HG03135 (cell line): Measurements from ENCODE around the gene LLGL2.
"Not testable (repeated sequence)": the region's sequence is repeated elsewhere in the genome, so short reads cannot be mapped to it uniquely, and the experiment has no call there.

Experiments used
- ATAC-seq: cut with Tn5 transposase; IDR thresholded peaks from one replicate; pipeline ENCODE4 v1.9.1; 2021; ENCODE audit warnings: mild to moderate bottlenecking, moderate library complexity; ENCODE audit not compliant: unreplicated experiment

LLGL2 gene

DNA sequence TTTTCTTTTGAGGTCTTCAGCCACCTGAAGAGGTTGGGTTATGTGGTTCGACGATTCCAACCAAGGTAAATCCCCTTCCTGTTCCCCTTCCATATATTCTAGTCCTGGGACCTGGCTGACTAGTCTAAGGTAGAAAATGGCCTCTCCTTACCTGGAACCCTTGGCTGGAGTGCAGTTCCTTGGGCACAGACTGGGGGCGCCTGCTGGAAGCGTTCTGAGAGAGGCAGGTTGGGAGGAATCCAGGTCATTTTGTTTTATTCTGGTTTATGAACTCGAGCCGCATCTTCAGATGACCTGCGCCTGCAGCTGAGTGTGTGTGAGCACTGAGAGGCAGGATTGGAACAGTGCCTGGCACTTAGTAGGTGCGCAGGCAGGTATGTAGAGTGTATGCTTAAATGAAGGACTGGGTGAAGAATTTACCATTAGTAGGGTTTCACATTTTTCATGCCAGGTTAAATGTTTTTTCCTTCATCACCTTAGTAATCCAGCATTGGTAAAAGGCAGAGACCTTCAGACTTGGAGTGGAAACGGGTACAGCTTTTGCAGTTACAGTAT, 6.4 kb upstream of the LLGL2 start:
- no peak for ATAC-seq

DNA sequence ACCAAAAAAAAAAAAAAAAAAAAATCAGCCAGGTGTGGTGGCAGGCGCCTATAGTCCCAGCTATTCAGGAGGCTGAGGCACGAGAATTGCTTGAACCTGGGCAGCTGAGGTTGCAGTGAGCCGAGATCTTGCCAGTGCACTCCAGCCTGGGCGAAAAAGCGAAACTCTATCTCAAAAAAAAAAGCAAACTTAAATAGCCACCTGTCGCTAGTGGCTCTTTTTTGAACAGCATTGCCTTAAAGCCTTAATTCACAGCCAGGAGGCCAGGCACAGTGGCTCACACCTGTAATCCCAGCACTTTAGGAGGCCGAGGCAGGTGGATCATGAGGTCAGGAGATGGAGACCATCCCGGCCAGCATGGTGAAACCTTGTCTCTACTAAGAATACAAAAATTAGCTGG, 5.1 kb upstream of the LLGL2 start:
- not testable (repeated sequence) for ATAC-seq

DNA sequence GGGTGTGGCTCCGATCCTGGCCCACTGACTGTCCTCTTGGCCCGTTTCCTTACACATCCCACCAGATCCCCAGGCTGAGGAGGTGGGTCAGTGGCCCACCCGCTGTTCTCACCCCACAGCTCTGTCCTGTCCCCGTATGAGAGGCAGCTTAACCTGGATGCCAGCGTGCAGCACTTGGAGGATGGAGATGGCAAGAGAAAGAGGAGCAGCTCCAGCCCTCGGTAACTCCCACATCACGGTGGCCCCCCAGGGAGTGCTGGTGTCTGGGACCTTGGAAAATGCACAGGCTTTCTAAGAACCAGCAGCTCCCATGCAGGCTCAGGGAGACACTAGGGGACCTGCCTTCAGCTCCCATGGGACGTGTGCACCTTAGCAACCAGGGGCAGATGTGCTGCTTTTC, 4.2 kb upstream of the LLGL2 start:
- ATAC-seq = no peak

DNA sequence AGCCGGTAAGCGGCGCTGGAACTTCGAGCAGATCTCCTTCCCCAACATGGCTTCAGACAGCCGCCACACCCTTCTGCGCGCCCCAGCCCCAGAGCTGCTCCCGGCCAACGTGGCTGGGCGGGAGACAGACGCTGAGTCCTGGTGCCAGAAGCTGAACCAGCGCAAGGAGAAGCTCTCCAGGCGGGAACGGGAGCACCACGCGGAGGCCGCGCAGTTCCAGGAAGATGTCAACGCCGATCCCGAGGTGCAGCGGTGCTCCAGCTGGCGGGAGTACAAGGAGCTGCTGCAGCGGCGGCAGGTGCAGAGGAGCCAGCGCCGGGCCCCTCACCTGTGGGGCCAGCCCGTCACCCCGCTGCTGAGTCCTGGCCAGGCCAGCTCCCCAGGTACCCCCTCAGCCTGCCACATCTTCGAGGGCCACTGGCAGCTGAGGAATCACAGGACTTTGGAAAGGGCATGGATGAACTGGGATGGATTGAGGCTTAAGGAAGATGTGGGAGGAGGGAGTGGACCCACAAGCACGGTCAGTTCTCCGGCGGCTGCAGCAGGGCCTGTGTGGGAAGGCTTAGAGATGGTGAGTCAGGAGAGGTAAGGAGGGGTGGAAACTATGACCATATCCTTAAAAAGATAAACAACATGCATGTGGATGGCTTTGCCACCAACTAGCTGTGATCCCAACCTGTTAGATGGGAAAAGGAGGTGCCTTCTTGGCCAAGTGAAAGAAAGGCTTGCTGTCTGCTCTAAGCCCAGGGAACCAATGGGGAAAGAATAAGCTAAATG, 3.4 kb upstream of the LLGL2 start:
- no peak for ATAC-seq

DNA sequence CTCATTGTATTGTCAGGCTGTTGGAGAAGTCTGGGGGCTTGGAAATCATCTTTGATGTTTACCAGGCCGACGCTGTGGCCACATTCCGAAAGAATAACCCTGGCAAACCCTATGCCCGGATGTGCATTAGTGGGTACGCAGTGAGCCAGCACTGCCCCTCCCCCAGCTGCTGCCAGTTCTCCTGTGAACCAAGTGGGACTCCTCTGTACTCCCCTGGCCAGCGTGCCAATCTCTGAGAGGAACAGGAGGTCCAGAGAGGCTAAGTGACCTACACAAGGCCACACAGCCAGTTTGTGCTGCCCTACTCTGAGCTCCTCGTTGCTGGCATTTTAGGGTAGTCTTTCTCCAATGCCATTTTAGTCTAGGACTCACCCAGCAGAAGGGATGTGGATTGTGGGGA, 1.9 kb upstream of the LLGL2 start:
- no peak for ATAC-seq

DNA sequence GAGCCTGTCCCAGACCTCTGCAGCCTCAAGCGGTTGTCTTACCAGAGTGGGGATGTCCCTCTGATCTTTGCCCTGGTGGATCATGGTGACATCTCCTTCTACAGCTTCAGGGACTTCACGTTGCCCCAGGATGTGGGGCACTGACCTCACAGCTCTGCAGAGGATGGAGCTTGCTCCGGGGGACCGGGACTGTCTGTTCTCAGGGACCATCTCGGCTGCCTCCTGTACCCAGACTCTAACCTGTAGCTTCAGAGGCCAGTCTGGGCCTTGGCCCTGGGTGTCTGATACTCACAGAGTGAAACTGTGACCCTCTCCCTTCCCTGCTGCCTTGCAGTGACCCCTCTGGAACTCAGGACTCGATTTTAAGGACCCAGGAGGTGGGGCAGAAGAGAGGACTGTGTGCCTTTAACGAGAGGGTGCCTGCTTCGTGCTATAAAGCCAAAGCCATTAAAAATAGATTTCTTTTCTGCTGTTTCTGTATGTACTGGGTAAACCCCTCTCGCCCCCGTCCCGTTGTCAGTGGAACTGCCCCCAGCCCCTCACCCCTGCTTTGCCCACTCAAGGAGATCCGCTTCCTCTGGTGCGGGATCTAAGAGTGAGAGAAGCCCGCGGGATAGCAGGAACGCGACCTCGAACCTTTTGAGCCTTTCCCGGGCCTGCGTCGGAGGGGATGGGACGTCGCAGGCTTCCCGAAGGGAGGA, 1.1 kb upstream of the LLGL2 start:
- ATAC-seq = no peak

DNA sequence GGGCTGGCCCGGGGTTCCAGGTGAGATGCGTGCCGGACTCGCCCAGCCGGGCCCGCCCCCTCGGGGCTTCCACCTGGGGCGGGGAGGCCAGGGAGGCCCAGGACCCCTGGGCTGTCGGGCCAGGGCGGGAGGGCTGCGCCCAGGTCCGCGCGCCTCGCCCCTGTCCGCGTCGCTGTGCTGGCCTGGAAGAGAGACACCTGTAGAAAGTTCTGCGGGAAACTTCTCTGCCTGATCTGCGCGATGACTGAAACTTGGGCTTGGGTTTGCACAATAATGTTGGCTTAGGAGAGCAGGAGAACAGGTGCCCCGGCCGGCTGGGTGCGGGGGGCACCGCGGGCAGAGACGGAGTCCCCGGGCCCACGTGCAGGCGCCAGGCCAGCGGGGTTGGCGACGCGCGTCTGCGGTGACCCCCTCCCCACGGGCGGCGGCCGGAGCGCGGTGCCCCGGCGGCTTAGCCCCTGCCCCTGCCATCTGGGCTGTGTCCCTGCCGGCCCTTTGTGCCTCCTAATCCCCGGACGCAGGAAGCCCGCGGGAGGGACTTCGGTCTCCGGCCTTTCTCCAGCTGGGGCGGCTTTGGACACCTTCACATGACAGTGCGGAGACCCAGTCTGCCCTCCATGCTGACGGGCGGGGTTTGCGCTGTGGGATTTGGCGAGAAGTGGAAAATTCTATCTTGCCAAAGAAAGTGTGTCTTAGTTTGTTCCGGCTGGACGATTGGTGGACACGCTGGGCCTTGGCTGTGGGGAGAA, 483 bp downstream of the LLGL2 start:
- ATAC-seq = peak; percentile 8

DNA sequence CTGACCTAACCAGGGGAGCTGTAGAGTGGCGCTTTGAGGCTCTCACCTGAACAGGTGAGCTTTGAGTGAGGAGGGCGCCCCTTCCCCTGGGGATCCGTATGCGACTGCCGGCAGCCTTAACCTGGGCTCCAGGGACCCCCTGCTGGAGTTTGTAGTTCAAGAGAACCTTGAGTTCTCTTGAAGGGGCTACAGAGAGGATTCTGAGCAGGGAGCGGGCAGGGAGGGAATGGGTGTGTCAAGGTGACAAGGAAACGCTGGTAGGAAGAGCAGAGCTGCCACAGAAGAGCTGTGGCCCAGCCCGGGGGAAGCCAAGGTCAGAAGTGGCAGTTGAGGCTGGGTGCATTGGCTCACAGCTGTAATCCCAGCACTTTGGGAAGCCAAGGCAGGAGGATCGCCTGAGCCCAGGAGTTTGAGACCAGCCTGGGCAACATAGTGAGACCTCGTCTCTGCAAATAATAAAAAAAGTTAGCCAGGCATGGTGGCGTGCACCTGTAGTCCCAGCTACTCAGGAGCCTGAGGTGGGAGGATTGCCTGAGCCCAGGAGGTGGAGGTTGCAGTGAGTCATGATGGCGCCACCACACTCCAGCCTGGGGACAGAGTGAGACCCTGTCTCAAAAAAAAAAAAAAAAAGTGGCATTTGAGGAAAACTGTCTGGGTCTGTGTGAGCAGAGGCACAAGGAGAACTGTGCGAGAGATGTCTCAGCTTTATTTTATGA, 1.2 kb downstream of the LLGL2 start:
- no peak for ATAC-seq

DNA sequence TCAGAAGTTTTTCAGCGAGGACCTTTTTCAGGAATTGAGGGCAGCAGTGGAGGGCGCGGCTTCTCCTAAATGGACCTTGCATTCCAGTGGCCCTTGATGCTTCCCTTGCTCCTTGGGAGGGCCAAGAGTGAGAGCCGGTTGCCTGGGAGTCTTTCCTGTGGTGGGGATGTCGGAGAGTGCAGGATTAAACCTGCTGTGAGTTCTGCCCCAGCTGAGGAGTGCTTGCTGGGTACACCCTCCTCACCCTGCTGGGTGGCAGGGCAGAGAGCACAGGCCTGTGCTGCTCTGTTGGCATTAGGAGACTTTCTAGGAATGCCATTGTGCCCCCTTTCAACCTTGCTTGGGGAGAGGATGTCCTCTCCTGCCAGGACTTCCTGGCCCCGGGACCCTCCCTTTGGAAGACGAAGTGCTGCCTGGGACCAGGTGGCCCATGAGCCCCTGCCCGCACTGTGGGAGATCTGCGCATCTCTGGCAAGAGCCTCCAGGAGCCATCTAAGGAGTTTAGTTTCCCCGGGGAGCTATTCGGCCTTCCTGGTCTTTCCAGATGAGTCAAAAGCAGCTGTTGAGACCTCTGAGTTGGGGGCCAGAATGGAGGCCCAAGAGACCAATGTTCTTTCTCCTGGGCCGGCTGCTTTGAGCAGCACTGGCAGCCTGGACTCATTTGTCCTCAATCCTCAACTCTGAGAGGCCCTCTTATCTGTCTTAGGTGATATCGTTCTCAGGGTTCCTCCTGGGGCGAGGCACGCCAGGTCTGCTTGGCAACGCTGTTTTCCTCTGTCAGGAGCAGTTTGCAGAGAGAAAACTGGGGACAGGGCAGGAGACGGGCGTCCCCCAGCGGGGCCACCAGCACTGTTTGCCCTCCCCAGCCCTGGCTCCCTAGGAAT, 5.6 kb downstream of the LLGL2 start:
- no peak for ATAC-seq

DNA sequence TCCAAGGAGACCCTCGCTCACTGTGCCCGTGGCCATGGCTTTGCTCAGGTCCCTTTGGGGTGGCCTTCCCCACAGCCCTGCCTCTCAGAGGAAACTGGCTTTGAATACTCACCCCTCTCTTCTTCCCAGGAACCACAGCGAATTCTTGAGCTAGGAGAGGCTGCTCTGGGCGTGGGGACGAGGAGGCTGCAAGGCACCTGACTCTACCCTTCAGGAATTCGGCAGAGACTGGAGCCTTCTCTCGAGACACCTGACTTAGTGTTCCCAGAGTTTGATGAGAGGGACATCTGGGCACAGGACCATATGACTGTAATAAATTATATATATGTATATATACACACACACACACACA, 6.2 kb downstream of the LLGL2 start:
- no peak for ATAC-seq

DNA sequence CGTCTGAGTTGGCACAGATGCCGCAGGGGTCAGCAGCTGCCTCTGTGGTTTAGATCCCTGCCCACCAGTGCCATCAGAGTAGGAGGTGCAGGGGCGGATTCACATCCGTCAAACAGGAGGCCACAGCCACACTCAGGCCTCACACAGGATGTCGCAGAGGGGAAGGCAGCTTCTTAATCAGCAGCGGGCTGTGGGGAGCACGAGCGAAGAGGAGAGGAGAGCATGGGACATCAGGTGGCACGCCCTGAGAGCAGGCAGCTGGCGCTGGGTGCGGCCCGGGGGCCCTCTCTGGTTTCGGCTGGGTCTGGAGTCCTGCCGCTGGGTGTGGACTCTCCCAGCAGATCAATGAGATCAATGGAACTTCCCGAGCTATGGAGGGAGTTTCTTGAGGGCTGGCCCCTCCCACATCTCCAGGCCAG, 9.6 kb downstream of the LLGL2 start:
- ATAC-seq = no peak

DNA sequence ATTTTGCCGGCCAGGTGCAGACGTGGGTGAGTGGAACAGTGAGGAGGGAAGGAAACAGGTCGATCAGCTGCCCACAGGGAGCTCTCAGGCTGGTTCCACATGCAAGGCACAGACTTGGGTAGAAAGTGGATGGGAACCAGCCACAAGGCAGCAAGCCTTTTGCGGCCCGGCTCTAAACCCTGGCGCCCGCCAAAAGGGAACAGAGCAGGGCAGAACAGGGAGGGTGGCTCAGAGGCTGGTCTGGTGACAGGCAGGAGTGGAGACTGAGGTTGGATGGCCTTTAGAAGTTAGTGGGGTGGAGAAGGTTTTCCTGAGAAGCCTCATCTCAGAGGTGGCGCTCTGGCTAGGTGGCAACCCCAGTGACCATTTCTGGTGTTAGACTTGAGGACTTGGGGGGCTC, 10.4 kb downstream of the LLGL2 start:
- no peak for ATAC-seq

DNA sequence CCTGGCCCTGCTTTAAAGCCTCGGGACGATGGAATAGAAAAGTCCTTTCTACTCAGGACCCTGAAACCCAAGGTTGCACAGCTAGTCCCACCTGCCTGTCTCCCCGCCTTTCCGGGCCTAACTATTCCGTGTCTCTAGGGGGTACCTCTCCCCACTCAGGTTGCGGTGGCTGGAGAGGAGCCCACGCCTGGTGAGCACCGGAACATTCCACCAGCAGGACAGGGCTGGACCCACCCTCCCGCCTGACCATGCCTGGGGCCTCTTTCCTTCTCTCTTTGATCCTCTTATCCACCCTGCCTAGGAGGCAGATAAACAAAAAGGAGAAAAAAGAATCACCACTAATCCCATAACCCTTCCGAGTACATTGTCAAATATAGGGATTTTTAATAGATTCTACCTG, 10.9 kb downstream of the LLGL2 start:
- no peak for ATAC-seq

DNA sequence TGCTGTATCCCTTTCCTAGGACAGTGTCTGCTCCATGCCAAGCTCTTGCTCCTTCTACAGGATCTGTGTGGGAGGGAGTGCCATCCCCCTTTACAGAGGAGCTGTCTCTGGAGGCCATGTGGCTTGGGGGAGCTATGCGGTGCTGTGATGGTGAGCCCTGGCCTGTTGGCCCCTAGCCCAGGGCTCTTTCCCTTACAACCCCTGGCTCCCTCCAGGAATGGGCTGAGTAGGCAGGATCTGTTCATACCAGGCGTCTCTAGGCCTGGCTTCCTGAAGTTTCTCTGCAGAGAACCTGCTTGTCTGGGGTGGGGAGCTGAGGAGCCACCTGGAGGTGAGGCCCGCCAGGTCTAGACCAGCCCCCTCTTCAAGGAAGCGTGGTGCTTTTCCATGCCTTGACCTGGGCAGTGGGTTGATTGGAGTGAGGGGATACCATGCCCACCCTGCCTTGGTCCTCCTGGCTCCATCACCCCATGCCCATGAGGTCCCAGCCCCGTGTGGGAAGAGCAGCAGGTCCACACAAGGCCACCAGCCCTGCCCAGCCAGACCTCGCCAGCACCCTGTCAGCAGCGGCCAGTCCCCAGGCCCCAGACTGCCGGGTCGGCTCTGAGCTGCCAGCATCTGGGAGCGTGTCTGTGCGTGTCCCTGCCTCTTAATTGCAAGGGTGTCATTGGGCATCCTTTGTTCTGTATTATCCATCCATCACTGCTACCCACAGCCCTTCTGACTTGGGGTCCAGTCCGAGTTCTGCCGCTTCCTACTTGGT, 14.7 kb downstream of the LLGL2 start:
- ATAC-seq = no peak

DNA sequence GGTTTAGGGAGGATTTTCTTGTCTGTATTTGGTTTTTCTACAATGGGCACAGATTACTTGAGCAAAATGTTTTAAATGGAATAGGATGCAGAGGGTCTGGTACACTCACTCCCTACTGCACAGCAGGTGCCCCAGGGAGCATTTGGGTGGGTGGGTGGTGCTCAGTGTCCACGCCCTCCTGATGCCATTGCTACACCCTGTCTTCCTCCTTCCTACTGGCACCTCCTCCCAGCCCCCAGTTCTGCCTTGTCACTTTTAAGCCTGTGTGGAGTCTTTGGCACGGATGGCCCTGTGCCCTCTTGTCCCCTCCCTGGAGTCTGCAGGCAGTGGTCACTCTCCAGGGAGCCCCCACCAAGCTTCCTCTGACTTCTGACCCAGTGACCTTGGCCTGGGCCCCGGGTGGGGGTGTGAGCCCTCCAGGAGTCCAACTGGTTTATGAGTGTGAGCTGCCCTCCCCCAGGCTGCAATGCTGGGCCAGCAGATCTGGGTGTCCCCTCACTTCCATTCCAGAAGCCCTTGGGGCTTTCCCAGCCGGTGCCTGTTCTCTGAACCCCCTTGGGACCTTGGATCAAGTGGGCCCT, 15.5 kb downstream of the LLGL2 start:
- ATAC-seq = no peak

DNA sequence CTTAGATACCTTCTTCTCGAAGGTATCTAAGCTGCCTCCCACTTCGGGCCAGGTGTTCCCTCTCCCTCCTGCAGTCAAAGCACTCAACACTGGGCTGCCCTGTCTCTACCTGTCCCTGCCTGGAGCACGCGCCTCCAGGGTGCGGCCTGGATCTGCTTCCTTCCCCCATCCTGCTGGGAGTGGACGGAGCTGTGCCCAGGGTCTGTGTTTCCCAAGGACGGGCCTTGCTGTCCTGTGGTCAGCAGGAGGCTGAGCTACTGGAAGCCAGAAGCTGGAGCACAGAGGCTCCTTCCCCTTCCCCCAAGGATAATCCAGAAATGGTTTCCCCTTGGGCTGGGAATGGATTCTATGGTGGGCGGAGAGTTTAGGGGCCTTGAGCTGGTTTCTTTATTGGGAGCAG, 16.7 kb downstream of the LLGL2 start:
- no peak for ATAC-seq

DNA sequence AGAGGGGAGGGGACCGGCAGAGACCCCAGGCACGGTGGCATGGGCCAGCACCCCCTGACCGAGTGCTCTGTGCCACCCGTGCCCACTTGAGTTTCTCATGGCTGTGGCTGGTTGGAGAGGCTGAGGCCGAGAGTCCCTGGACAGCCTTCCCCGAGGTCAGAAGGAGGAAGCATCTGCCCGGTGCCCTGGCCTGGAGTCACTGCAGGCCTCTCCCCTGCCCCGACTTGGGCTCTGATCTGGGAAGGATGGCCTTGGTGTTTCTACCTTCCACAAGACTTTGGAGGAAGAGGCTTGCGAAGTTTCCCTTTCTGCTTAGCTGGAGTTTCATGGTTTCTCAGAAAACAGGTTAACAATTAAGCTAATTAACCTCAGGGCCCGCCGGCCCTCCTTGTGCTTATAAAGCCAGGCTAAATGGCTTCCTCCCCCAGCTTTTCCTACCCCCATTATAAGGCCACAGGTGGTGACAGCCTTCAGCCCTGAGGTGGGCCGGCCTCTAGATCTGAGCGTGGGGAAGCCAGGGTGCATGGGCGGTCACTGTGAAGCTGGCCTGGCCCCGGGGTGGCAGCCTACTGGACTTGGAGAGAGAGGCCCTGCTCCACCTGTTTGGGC, 17.3 kb downstream of the LLGL2 start:
- ATAC-seq = no peak

DNA sequence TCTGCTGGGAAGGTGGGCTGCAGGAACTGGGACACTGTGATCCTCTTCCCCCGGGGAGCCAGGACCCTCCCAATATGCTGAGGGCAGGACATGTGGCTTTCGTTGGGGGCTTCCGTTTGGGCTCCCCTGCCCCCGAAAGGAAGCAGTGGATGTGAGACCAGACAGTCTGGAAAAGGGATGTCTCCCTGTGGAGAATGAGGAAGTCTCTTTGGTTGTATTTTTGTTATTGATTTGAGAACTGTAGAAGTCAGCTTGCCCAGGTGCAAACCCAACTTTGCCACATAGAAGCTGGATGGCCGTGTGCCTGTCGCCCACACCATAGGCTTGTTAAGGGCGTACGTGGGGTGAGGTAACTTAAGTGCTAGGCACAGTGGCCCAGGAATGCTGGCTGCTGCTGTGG, 18.8 kb downstream of the LLGL2 start:
- no peak for ATAC-seq

DNA sequence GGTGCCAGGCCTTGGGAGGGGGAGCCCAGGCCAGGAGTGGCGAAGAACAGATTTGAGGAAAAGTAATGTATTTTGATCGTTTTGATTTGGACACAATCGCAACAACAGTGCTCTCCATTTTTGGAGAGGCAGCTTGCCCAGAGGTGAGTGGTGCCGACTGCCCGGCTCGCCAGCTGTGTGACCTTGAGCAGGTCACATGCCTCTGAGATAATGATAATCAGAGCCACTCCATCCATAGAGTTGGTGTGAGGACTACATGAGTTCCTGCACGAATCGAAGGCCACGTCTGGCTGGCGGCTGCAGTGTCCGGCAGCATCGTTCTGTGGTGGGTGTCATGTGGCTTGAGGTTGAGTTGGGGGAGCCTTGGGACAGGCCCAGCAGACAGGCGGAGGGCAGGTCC, 20.7 kb downstream of the LLGL2 start:
- no peak for ATAC-seq
